ENCODE results near the gene CD300LB. TPM values are rescaled to one million over a fixed set of nuclear protein-coding genes. Genes with fewer than 3 reads are reported as not detected.

CD300LB gene
- total RNA-seq: not detected

DNA sequence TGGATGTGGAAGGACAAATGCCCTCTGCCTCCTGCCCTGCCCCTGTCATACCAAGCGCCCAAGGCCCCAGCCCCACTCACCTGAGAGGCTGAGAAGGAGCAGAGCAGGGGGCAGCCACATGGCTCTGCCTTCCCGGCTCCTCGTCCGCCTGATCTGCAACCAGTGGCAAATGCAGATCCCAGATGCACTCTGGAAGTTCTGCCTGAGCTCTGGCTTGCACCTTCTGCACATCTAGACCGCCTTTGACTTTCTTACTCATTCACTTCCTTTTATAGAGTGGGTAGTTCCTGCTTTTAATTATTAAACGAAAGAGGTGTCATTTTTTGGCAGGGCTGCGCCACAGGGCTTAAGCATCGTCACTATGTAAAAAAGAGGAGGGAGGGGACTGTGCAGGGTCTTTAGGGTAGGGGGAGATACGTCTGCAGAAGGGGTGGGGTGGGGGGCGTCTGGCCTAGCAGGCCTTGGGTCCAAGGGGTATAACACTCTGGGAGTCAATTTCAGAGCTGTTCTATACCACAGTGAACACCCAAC lies at the start of gene CD300LB:
Gene CD300LB (minus strand): TSS at position 245 of the 531 bp plus-strand sequence. CDS start 125 bp downstream, at position 120.

DNA sequence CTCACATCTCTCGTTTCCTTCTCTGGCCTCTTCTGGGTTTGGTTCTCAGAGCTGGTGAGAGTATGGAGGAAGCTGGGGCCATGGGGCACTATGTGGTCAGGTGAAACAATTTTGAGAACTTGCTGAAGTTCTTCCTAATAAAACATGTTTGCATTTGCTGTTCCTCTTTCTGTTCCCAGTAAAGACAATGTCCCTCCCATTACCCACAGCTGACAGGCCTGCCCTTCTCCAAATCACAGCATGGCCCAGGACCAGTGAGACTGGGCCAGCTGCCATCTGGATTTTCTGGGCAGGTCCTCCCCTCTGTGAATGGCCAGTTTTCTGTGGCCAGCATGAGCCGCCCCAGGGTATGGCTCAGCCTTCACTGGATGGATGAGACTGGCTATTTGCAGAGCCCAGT lies 36.1 kb upstream of the CD300LB start, which contains the start of gene CD300H:
Gene CD300H (minus strand): TSS at position 113 of the 400 bp plus-strand sequence.

DNA sequence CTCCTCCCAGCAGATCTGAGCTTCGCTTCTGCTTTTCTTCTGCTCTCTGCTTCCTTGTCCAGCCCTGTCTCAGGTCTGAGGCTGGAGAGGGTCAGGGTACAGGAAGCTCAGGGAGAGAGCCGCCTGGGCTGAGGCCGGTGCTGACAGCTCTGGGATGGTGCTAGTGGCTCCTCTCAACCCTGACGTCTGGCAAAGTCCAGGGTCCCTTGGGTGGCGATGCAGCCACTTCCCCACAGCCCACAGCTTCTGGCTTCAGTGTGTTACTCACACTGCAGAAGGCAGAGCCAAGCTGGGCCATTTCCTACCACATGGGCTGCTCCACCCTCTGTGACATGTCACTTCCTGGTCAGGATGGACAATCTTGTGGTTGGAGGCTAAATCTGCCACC lies 14.6 kb upstream of the CD300LB start, which contains the start of gene CD300C:
Gene CD300C (minus strand): TSS at position 273 of the 388 bp plus-strand sequence. CDS start 333 bp downstream, outside the sequence.

Other genes with a start within 250 kb of the CD300LB start
- gene KIF19, start 205.2 kb downstream of the CD300LB start, total RNA-seq: 2.3 TPM
- gene BTBD17, start 169.6 kb downstream of the CD300LB start, total RNA-seq: 20.8 TPM
- gene GPR142, start 164.0 kb downstream of the CD300LB start, total RNA-seq: not detected
- gene GPRC5C, start 99.4 kb downstream of the CD300LB start, total RNA-seq: 9.9 TPM
- 6.2 TPM for gene CD300A, start 64.8 kb downstream of the CD300LB start, total RNA-seq
- gene CD300C, start 14.6 kb upstream of the CD300LB start, total RNA-seq: 0.46 TPM
- not detected for gene CD300H, start 36.0 kb upstream of the CD300LB start, total RNA-seq
- gene CD300LD, start 60.8 kb upstream of the CD300LB start, total RNA-seq: not detected
- gene CD300E, start 92.3 kb upstream of the CD300LB start, total RNA-seq: not detected
- gene CD300LF, start 181.4 kb upstream of the CD300LB start, total RNA-seq: 0.46 TPM
- gene RAB37, start 205.8 kb upstream of the CD300LB start, total RNA-seq: 3.2 TPM
- 12.5 TPM for gene NHERF1, start 217.2 kb upstream of the CD300LB start, total RNA-seq
- gene NAT9, start 244.9 kb upstream of the CD300LB start, total RNA-seq: 20.5 TPM

Data from diencephalon (tissue), 1 donor.